DMS79 treated with DMSO at 0.1 percent for 48 hours (cell line): ENCODE data around the gene PRSS8.
"Not testable (repeated sequence)": the region's sequence is repeated elsewhere in the genome, so short reads cannot be mapped to it uniquely, and the experiment has no call there.

Source experiments
- DNase-seq: peaks from one replicate; lab custom pipeline; 2025; lab: John Stamatoyannopoulos, UW

The PRSS8 gene

DNA sequence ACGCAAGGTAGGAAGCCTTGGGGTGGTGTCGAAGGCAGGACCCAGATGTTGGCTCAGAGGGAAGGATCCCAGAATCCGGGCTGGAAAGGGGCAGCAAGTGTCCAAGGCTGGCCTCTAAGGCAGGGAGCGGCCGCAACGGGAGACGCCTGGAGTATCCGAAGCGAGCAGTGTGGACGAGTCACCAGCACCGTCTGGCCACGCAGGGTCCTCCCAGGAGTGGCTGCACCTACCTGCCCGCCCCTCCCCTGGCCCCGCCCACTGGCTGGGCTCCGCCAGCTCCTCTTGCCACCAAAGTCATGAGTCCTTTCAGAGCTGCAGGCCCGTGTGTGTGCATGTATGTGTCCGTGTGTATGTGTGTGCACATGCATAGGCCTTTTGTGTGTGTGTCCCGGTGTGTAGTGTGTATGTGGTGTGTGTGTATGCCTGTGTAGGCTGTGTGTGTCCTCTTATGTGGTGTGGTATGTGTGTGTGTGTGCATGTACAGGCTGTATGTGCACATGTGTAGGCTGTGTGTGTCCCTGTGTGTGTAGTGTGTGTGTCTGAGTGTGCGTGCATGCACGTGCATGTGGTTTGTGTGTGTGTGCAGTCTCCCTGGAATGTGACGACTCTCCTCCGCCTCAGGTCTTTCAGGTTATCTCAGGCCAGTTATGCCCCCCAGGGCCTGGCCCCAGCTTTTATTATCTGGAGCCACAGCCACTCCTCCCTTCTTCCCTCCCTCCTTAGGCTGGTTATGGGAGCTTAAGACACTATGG is at the start of gene PRSS8:
PRSS8 (minus strand) TSS at position 193 of the 752 bp plus-strand sequence. CDS start 229 bp downstream, outside the sequence.
- DNase-seq = no peak

DNA sequence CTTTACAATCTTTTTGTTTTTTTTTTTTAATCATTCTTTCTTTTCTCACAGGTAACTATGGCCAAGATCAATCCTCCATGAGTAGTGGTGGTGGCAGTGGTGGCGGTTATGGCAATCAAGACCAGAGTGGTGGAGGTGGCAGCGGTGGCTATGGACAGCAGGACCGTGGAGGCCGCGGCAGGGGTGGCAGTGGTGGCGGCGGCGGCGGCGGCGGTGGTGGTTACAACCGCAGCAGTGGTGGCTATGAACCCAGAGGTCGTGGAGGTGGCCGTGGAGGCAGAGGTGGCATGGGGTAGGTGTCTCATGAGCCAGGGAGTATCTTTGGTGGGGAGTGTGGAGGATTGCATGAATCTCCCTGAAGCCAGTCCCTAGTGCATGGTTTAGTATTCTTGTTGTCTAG is 49.4 kb upstream of the PRSS8 start:
- DNase-seq = no peak

DNA sequence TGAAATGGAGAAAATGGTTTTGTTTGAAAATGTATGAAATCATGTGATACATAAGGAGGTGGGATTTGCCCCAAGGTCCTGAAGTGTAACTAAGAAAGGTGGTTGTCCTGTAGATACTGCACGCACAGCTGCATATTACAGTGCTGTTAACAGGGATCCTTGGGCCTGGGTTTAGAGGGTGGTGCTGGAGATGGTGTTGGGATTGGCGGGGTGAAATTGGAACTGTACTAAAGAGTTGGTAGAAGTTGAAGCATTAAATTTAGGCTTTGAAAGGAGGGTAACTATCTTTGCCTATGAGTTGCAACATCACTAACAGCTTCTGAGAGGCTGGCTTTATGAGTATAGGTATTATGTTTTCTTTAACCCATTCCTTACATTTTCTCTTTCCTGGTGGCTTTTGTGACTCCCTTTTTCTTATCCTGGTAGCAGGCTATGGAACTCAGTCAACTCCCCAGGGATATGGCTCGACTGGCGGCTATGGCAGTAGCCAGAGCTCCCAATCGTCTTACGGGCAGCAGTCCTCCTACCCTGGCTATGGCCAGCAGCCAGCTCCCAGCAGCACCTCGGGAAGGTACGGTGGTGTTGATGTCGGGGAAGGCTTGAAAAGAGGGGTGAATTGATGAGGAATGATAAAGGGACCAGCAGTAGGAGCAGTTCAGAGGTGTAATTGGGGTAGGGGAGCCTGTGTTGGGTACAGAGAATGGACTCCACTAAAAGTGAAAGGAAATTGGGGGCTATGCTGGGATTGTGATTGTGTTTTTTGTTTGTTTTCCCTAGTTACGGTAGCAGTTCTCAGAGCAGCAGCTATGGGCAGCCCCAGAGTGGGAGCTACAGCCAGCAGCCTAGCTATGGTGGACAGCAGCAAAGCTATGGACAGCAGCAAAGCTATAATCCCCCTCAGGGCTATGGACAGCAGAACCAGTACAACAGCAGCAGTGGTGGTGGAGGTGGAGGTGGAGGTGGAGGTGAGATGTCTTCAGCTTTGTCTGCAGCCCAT is 48.2 kb upstream of the PRSS8 start:
- DNase-seq = no peak

DNA sequence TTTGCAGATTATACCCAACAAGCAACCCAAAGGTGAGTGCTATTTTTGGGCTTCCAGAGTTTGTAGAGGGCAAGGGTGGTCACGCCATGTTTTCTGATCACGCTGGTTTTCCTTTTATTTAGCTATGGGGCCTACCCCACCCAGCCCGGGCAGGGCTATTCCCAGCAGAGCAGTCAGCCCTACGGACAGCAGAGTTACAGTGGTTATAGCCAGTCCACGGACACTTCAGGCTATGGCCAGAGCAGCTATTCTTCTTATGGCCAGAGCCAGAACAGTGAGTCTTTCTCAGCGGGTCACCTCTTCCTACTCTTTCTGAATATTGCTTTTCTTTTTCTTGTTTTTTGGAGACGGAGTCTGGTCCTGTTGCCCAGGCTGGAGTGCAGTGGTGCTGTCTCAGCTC is 46.9 kb upstream of the PRSS8 start:
- no peak for DNase-seq

DNA sequence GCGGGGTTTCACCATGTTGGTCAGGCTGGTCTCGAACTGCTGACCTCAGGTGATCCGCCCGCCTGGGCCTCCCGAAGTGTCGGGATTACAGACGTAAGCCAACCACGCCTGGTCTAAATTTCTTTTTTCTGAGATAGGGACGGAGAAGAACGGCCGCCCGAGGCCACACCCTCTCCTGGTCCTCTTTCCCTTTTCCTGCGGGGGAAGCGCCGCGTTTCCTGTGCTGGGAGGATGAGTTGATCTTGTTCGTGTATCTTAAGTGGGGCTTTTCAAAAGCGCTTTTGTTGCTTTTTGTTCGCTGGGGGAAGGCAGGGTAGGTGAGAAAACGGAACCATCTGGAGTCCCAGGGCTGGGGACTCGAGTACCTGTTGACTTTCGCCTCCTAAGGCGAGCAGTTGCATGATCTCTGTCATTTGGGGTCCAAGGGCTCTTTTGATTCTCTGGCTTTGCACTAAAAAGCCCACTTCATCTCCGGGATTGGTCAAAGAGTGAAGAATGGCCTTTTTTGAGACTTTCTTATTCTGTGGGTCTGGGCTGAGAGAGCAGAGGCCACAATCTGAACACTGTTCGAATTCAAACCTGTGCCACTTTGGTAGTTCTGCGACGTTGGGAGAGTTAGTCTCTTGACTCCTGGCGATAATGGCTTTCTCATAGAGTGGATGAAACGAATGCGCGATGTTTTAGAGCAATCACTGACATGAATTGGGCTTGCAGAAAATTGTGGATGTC is 45.7 kb upstream of the PRSS8 start:
- DNase-seq = no peak

DNA sequence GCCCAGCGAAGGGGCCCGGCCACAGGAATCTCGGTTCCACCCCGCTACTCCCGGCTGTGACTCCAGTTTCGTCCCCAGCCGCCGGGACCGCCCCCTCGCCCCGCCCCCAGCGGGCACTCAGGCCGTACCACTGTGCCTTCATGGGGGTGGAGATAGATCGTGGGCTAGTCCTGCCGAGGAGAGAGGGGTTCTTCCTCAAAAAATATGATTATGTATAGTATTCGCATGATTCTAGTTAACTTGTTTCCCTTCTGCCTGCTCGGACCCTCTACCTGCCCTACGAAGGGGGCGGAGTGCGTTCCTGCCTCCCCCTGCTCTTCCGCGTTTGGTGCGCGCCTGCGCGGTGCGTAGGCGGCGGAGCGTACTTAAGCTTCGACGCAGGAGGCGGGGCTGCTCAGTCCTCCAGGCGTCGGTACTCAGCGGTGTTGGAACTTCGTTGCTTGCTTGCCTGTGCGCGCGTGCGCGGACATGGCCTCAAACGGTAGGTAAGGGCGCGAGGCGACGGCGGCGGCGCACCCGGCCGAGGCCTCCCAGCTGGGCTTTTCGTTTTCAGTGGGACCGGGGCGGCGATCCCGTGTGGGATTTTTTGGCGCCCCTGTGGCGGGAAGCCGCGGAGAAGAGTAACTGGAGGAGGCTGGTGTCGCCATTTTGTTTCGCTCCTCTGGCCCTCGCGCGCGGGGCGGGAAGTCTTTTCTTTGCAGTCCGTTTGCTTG is 44.4 kb upstream of the PRSS8 start, which contains the start of gene FUS:
FUS (plus strand) TSS at position 393 of the 713 bp plus-strand sequence; CDS start at position 469, 76 bp downstream.
- peak; percentile 83 for DNase-seq

DNA sequence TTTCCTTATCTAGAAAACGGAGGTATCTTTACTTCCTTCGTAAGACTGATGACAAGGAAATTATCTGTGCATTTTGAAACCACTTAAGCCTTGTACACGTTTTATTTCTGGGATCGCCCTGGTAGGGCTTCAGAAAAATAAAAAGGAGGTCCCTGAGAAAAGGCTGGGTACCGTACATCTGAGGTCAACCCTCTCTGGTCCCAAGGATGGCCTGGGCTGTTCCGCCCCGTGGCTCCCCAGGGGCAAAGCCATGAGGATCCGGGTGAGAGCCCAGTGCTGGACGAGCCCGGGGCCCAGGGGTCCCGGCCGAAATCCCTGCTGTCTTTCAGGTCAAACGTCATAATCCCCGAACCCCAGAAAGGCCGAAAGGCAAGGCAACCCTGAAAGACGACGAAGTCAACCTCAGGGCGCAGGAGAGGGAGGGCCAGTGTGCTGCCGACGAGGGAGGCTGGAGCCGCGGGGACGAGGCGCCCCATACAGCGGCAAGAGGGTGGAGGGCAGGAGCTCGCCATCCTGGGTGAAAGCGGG is 43.8 kb upstream of the PRSS8 start:
- no peak for DNase-seq

DNA sequence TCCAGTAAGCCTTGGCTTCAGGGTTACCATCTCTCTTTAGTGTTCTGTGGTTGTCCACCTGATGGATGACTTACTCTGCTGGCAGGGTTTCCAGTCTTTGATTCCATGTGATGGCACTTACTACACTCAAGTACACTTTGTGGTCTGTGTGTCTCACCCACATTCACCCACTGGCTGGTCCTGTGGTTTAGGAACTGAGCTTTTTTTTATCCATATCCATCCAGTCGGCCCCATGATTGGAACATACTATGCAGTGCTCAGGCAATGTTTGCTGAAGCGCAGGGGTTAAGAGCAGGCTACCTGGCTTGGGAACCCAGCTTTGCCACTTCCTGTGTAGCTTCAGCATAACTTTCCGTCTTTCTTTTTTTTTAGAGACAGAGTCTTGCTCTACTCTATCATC is 41.6 kb upstream of the PRSS8 start:
- DNase-seq = peak; percentile 97

DNA sequence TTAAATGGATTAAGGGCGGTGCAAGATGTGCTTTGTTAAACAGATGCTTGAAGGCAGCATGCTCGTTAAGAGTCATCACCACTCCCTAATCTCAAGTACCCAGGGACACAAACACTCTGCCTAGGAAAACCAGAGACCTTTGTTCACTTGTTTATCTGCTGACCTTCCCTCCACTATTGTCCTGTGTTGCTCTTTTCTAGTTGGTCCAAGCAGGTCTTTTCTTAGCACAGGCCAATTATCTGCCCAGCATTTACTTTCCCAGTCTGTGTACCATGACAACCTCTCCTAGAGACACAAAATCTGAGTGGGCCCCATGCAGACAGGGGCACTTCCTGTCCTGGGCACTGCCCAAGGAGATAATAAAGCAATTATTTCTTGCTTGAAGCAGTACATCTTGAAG is 34.5 kb upstream of the PRSS8 start:
- DNase-seq = peak; percentile 27

DNA sequence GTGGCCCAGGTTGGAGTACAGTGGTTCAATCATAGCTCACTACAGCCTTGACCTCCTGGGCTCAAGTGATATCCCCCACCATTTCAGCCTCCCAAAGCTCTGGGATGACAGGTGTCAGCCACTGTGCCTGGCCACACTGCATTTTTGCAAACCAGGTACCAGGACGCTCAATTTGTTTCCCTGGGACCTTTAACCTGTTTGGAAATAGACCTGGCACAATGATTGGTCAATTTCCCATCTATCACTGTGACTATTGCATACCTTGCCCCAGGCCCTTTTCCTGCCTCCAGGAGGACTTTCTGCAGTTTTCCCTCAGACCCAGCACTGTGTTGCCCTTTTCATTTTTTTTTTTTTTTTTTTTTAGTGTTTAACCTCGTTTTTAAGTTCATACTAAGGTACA is 33.3 kb upstream of the PRSS8 start:
- no peak for DNase-seq

DNA sequence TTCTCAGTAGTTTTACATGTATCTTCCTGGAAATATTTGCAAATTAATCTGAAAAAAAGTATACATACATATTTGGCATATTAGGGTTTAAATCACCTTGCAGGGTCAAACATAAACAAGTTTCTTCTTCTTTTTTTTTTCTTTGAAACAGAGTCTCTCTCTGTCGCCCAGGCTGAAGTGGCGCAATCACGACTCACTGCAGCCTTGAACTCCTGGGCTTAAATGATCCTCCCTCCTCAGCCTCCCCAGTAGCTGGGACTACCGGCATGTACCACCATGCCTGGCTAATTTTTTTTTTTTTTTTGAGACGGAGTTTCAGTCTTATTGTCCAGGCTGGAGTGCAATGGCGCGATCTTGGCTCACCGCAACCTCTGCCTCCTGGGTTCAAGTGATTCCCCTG is 31.8 kb upstream of the PRSS8 start:
- DNase-seq = no peak

DNA sequence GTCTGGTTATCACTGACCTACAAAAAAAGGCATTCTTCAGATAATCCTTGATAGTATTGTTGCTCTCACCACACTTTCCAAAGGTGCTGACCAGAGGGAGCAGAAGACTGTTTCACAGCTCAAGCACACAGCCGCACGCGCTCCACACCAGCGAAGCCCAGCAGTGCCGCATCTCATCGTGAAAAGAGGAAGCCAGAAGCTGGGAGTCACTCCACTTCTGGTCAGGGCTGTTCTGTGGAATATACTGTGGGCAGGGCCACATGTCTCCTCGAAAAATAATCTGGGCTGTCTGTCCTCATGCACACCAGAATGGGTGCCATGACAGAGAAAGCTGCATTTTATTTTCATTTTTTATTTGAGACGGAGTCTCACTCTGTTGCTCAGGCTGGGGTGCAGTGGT is 21.6 kb upstream of the PRSS8 start:
- DNase-seq = no peak

DNA sequence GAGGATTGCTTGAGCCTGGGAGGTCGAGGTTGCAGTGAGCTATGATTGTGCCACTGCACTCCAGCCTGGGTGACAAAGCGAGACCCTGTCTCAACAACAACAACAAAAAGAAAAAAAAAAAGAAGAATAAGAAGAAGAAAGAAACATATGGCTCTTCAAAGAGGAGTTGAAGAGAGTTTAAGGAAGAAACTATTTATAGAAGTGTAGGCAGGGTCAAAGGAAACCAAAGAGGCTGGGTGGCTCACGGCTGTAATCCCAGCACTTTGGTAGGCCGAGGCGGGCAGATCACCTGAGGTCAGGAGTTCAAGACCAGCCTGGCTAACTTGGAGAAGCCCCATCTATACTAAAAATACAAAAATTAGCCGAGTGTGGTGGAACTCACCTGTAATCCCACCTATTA is 15.4 kb upstream of the PRSS8 start:
- not testable (repeated sequence) for DNase-seq

DNA sequence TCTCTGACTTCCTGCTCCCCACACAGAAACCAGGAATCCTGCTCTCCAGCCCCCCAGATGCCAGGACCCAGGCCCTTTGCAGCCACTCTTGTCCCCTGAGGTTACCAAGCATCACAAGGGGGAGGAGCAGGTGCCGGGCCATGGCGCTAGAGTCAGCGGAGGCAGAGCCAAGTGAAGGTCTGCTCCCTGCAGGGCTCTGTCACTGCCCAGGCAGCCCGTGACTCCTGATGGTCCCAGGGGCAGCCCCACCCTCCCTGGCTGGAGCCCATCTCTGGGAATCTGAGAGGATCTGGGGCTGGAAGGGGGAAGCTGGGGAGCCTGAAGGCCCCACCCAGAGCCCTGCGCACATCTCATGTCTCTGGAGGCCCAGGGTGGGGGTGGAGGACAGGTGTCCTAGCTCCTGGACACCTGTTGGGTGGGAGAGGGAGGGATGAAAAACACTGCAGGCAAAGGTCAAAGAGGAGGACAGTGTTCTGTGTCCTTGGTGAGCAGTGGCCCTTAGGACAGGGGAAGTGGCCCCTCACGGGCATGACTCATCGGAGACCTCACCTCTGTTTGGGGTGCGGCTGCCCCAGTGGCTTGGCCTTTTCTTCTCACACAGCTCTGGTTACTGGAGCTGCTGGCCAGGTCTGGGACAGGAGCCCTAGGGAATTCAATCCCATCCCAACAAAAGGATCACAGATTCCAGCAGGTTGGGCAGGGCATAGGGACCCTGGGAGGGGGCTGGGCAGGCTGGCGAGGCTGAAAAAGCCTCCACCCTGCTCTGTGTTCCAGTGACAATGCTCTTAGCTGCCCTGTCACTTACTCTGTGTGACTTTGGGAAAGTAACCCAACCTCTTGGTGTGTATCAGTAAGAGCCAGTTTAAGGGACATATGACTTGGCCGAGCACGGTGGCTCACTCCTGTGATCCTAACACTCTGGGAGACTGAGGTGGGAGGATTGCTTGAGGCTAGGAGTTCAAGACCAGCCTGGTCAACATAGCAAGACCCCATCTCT is 14.7 kb upstream of the PRSS8 start, which contains the start of gene PRSS36:
PRSS36 (minus strand) TSS at position 173 of the 997 bp plus-strand sequence; CDS start at position 142, 31 bp downstream.
- DNase-seq = no peak

DNA sequence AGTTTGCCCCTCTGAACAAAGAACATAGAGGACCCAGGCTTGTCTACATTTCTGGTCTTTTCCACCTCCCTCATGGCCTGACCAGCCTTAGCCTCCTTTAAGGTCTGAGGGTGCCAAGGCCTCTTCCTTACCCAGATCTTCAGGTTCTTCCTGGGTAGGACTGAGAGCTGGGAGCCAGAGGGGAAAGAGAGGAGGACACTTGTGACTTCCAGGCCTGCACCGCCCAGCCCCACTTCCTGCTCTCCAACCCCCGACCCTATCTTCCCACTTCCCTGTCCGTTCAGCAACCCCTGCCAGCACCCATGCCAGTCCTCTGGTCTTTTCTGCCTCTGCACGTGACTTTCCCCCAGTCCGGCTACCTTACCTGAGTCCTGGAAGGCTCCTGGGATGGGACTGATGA is 13.8 kb upstream of the PRSS8 start:
- no peak for DNase-seq

DNA sequence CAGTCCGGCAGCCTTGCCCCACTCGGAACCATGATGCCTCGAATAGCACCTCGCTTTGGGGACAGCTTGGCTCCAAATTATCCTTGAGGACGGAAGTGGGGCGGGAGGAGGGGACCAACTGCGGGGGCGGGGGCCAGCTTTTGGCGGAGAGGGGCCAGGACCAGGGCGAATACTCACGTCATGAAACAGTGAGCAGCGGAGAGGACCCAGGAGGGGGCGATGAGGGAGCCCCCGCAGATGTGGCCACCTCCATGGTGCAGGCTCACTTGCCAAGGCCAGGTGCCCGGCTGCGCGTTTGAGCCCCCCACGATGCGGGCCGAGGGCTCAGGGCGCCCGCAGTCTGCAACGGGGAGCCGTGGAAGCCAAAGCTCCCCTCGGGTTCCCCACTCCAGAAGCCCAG is 13.4 kb upstream of the PRSS8 start:
- DNase-seq = no peak

DNA sequence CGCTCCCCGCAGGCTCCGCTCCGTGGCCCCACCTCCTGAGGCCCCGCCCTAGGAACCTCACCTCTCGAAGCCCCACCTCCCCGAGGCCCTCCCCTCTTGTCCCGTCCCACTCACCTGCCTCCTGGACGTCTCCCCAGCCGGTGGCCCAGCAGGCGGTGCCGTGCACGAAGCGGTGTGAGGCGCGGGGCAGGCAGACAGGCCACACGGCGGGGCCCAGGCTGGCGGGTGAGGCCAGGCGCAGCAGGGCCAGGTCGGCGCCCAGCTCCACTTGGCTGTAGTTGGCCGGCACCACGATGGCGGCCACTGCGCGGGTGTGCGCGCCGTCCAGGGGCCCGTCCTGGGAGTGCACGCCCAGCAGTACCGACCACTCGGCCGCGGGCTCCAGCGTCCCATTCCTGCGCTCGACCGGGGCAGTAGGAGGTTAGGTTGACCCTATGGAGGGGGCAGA is 12.8 kb upstream of the PRSS8 start:
- DNase-seq = no peak

DNA sequence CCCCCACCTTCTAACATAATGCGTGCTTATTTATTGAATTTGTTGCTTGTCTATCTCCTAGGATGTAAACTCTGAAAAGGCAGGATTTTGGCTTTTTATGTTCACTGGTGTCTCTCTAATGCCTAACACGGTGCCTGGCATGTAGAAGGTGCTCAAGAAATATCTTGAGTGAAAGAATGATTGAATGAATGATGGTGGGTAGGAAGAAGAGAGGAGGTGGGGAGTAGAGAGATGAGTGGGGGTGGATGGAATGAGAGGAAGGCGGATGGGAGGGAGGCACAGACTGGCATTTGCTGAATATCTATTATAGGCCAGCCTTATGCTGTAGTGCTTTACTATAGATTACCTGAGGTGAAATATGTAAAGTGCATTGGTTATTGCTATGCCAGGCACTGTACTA is 12.0 kb upstream of the PRSS8 start:
- no peak for DNase-seq

DNA sequence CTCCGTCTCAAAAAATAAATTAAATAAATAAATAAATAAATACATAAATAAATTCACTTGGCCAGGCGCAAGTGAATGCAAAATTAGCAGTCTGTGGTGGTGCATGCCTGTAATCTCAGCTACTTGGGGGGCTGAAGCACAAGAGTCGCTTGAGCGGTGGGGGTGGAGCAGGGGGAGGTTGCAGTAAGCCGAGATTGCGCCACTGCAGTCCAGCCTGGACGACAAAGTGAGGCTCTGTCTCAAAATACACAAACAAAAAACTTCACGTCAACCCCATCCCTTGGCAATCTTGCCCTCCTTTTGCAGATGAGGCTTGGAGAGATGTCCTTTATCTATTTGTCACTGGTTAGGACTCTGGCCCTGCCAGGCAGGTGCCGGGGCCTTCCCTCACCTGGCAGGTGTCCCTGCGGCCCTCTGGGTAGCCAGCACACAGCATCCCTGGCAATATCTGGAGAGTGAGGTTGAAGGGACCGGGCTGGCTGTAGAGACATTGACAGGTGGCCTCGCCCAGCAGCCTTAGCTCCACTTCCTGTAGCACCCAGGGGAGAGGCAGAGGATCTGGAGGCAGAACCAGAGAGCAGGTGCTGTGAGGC is 10.0 kb upstream of the PRSS8 start:
- DNase-seq = no peak
